ENCODE data around the gene C5AR2. TPM values are rescaled to one million over a fixed set of nuclear protein-coding genes. Genes with fewer than 3 reads are reported as not detected.

Gene C5AR2
- total RNA-seq, 1 donor from 2014 or later: not detected

GRCh38 chr19:47303966-47304365, 28.0 kb upstream of the C5AR2 start:
- Mint-ChIP-seq H3K27me3 (ENCODE audit: low read depth) (peaks cover 1% of the 10 kb centered on the region), H3K27ac (no peak overlapping the region), H3K4me3 (no peak overlapping the region), H3K4me1 (peaks cover 5% of the 10 kb centered on the region), H3K36me3 (no peaks in the 10 kb centered on the region), H3K9me3 (no peaks in the 10 kb centered on the region)
- DNase-seq (ENCODE audit: low spot score in 2 of 2, unreplicated experiment in 2 of 2): no peak
- TF ChIP-seq CTCF (IDR thresholded peaks at IDR 0.05; ENCODE audit: unreplicated experiment): no peak

- peak; percentile 44 to 79 for DNase-seq (ENCODE audit: low spot score in 2 of 2, unreplicated experiment in 2 of 2)
- no peak overlapping the region for H3K4me3 Mint-ChIP-seq
- no peak overlapping the region for H3K27ac Mint-ChIP-seq
- peaks cover 1% of the 10 kb centered on the region for H3K27me3 Mint-ChIP-seq (ENCODE audit: low read depth)
- peaks cover 6% of the 10 kb centered on the region for H3K4me1 Mint-ChIP-seq
- TF ChIP-seq CTCF (IDR thresholded peaks at IDR 0.05; ENCODE audit: unreplicated experiment): peak; percentile 98
- H3K36me3 Mint-ChIP-seq: no peaks in the 10 kb centered on the region
- no peaks in the 10 kb centered on the region for H3K9me3 Mint-ChIP-seq
These were observed 26.6 kb upstream of the C5AR2 start for GRCh38 chr19:47305309-47305751.

- Mint-ChIP-seq H3K27ac (no peak overlapping the region), H3K36me3 (no peaks in the 10 kb centered on the region)
- TF ChIP-seq CTCF (IDR thresholded peaks at IDR 0.05; ENCODE audit: unreplicated experiment): no peak
These were observed 25.7 kb upstream of the C5AR2 start for GRCh38 chr19:47306303-47306702.

GRCh38 chr19:47309038-47309437, 22.9 kb upstream of the C5AR2 start:
- Mint-ChIP-seq H3K4me3 (no peak overlapping the region), H3K27me3 (ENCODE audit: low read depth) (peaks cover 1% of the 10 kb centered on the region), H3K9me3 (no peaks in the 10 kb centered on the region), H3K4me1 (peaks cover 14% of the 10 kb centered on the region), H3K27ac (no peak overlapping the region), H3K36me3 (no peaks in the 10 kb centered on the region)
- no peak for DNase-seq (ENCODE audit: low spot score in 2 of 2, unreplicated experiment in 2 of 2)
- TF ChIP-seq CTCF (IDR thresholded peaks at IDR 0.05; ENCODE audit: unreplicated experiment): no peak

More at GRCh38 chr19:47306303-47306702, 25.7 kb upstream of the C5AR2 start:
- peaks cover 1% of the 10 kb centered on the region for H3K27me3 Mint-ChIP-seq (ENCODE audit: low read depth)
- H3K9me3 Mint-ChIP-seq: no peaks in the 10 kb centered on the region
- no peak overlapping the region for H3K4me3 Mint-ChIP-seq
- DNase-seq (ENCODE audit: low spot score in 2 of 2, unreplicated experiment in 2 of 2): no peak
- peaks cover 14% of the 10 kb centered on the region for H3K4me1 Mint-ChIP-seq

GRCh38 chr19:47309608-47310007, 22.4 kb upstream of the C5AR2 start, which contains the start of gene C5AR1:
Gene C5AR1 (plus strand): TSS chr19:47309861. CDS start chr19:47309896, 35 bp downstream.
- Mint-ChIP-seq H3K9me3 (no peaks in the 10 kb centered on the region), H3K4me3 (no peak within 1 kb of the TSS), H3K36me3 (no peaks in the 10 kb centered on the region), H3K27ac (peak within 1 kb of the TSS; percentile 59), H3K4me1 (peaks cover 14% of the 10 kb centered on the region), H3K27me3 (ENCODE audit: low read depth) (peaks cover 1% of the 10 kb centered on the region)
- DNase-seq (ENCODE audit: low spot score in 2 of 2, unreplicated experiment in 2 of 2): no peak
- TF ChIP-seq CTCF (IDR thresholded peaks at IDR 0.05; ENCODE audit: unreplicated experiment): no peak

GRCh38 chr19:47310323-47310722, 21.7 kb upstream of the C5AR2 start:
- Mint-ChIP-seq H3K36me3 (no peaks in the 10 kb centered on the region), H3K4me3 (no peak overlapping the region), H3K27ac (peak overlapping the region; percentile 59), H3K9me3 (no peaks in the 10 kb centered on the region), H3K4me1 (peaks cover 12% of the 10 kb centered on the region), H3K27me3 (ENCODE audit: low read depth) (peaks cover 4% of the 10 kb centered on the region)
- no peak for TF ChIP-seq CTCF (IDR thresholded peaks at IDR 0.05; ENCODE audit: unreplicated experiment)
- no peak for DNase-seq (ENCODE audit: low spot score in 2 of 2, unreplicated experiment in 2 of 2)
